BJ (cell line): Measurements from ENCODE around the gene CNN3. TPM values are rescaled to one million over a fixed set of nuclear protein-coding genes. Genes with fewer than 3 reads are reported as not detected.
"Not testable (repeated sequence)": the region's sequence is repeated elsewhere in the genome, so short reads cannot be mapped to it uniquely, and the experiment has no call there.

Source experiments
- CTCF ChIA-PET: fragments of 350-600 bp; formaldehyde crosslinking; extraction: SDS; loops from one replicate; lab custom pipeline; 2021; ENCODE audit warnings: antibody characterized with exemption, inconsistent platforms; lab: Yijun Ruan, JAX
- POLR2A ChIA-PET: fragments of 300-600 bp; sonication (Branson Sonifier 250); formaldehyde crosslinking; extraction: SDS; loops from one replicate; lab custom pipeline; 2021; ENCODE audit warnings: antibody characterized with exemption; lab: Charles Lee
- DNase-seq: peaks from one replicate; pipeline ENCODE4 v3.0.0-alpha.2; 2011; ENCODE audit warnings: low read depth
- H3K27me3 ChIP-seq: 2 replicates; pipeline ENCODE4 v1.6.0; 2011; ENCODE audit warnings: low read length; ENCODE audit not compliant: control insufficient read depth, insufficient read depth
- H3K36me3 ChIP-seq: 2 replicates; pipeline ENCODE4 v1.5.1; 2011; ENCODE audit warnings: low read length; ENCODE audit not compliant: control insufficient read depth, insufficient read depth
- H3K4me3 ChIP-seq: 2 replicates; pipeline ENCODE4 v1.5.1; 2011; ENCODE audit warnings: low read depth, mild to moderate bottlenecking, control low read depth, low read length
- CTCF ChIP-seq: IDR thresholded peaks from 2 replicates; pipeline ENCODE4 v1.5.1; 2011; ENCODE audit warnings: low read depth, mild to moderate bottlenecking, control low read depth, inconsistent platforms, low read length, moderate library complexity; ENCODE audit not compliant: insufficient read depth
- polyA plus RNA-seq: library from polyadenylated mRNA; depleted of rRNA; stranded (reverse); fragments of >200 nt; gene quantifications from 2 replicates; pipeline ENCODE4 v1.2.3, GENCODE V29; 2011

CNN3 gene
- polyA plus RNA-seq, 1 experiment: 169 TPM

GRCh38 chr1:94942171-94943128, 15.5 kb upstream of the CNN3 start:
- Histone ChIP-seq H3K4me3 (no peak overlapping the region), H3K36me3 (no peaks in the 10 kb centered on the region), H3K27me3 (no peaks in the 10 kb centered on the region)
- POLR2A ChIA-PET: no interaction called here
- CTCF ChIA-PET: no interaction called here
- TF ChIP-seq CTCF: no peak
- DNase-seq: no peak

GRCh38 chr1:94941480-94941879, 14.6 kb upstream of the CNN3 start:
- H3K36me3 ChIP-seq, H3K4me3 ChIP-seq, DNase-seq, H3K27me3 ChIP-seq, POLR2A ChIA-PET, CTCF ChIA-PET: not testable (repeated sequence)

- no peak for TF ChIP-seq CTCF
- POLR2A ChIA-PET: no interaction called here
- no peaks in the 10 kb centered on the region for H3K36me3 ChIP-seq
- DNase-seq: no peak
- no peak overlapping the region for H3K4me3 ChIP-seq
- CTCF ChIA-PET: interaction anchor here (0.6 to 2.4 kb wide), 2 partner anchors 11 to 87 kb away, joined by 3 to 9 read pairs; no protein-coding TSS in a partner anchor
- H3K27me3 ChIP-seq: no peaks in the 10 kb centered on the region
Observed at GRCh38 chr1:94940738-94941137, 13.8 kb upstream of the CNN3 start.

GRCh38 chr1:94937820-94938219, 10.9 kb upstream of the CNN3 start:
- POLR2A ChIA-PET: no interaction called here
- Histone ChIP-seq H3K27me3 (no peaks in the 10 kb centered on the region), H3K4me3 (no peak overlapping the region), H3K36me3 (no peaks in the 10 kb centered on the region)
- CTCF ChIA-PET: no interaction called here
- DNase-seq: no peak
- no peak for TF ChIP-seq CTCF

- no peak overlapping the region for H3K4me3 ChIP-seq
- ChIA-PET CTCF (interaction anchor here (1.2 kb wide), 1 partner anchor 15 kb away, joined by 3 read pairs; no protein-coding TSS in a partner anchor), POLR2A (no interaction called here)
- no peak for TF ChIP-seq CTCF
- no peaks in the 10 kb centered on the region for H3K36me3 ChIP-seq
- no peaks in the 10 kb centered on the region for H3K27me3 ChIP-seq
- no peak for DNase-seq
Observed at GRCh38 chr1:94936861-94937620, 10.1 kb upstream of the CNN3 start.
